Vagina (tissue), 2 donors: ENCODE data around the gene VWA3B. TPM values are rescaled to one million over a fixed set of nuclear protein-coding genes. Genes with fewer than 3 reads are reported as not detected.

Experiments used
- DNase-seq, 2 donors: peaks; one replicate each; pipeline ENCODE4 v3.0.0-alpha.2; 2017; ENCODE audit errors: extremely low spot score in 2 of 2
- H3K27ac ChIP-seq: fragments of 200-600 bp; sonication (generic); one replicate; pipeline ENCODE4 v1.5.1; 2019
- H3K27me3 ChIP-seq: fragments of 200-600 bp; sonication (generic); one replicate; pipeline ENCODE4 v1.5.1; 2019
- H3K36me3 ChIP-seq, 2 donors: fragments of 200-600 bp; sonication (generic); one replicate each; pipeline ENCODE4 v1.5.1; 2017 to 2019
- H3K4me1 ChIP-seq: fragments of 200-600 bp; sonication (generic); one replicate; pipeline ENCODE4 v1.5.1; 2019
- H3K4me3 ChIP-seq, 2 donors: fragments of 200-600 bp; sonication (generic); 1 replicate in 1 of 2; 2 replicates in 1 of 2; pipeline ENCODE4 v1.5.1; 2016 to 2019
- H3K9me3 ChIP-seq: fragments of 200-600 bp; sonication (generic); one replicate; pipeline ENCODE4 v1.5.1; 2019
- POLR2A ChIP-seq, 2 donors: fragments of 450-650 bp; IDR thresholded peaks; one replicate each; pipeline ENCODE4 v1.6.1; 2017; ENCODE audit warnings: antibody characterized with exemption in 2 of 2, mild to moderate bottlenecking in 2 of 2, moderate library complexity in 2 of 2
- POLR2AphosphoS5 ChIP-seq, 2 donors: sonication (generic); formaldehyde crosslinking; IDR thresholded peaks; one replicate each; pipeline ENCODE4 v1.9.0; 2017; ENCODE audit warnings: antibody characterized with exemption in 2 of 2, mild to moderate bottlenecking in 2 of 2, low read depth in 1 of 2; ENCODE audit not compliant: insufficient read depth in 1 of 2
- intact Hi-C: fragments of 100-400 bp; cut with DNase I; formaldehyde crosslinking; loops from one replicate; pipeline ENCODE4 v1.15.1; 2023
- total RNA-seq: library from RNA; depleted of rRNA; stranded (reverse); fragments of >200 nt; gene quantifications from one replicate; pipeline ENCODE4 v1.2.3, GENCODE V29; 2016
- TF ChIP-seq, protein P1 (sequence below), 3 experiments: fragments of 450-650 bp in 2 of 3; fragments of 200-600 bp in 1 of 3; sonication (generic) in 1 of 3; IDR thresholded peaks; one replicate each; pipeline ENCODE4 v1.5.1; 2017 to 2019; ENCODE audit warnings: antibody characterized with exemption in 3 of 3, mild to moderate bottlenecking in 2 of 3, moderate library complexity in 2 of 3

The VWA3B gene
- total RNA-seq, 1 donor from 2014 or later, result not detected

GRCh38 chr2:98280376-98281102, 193.6 kb downstream of the VWA3B start:
- Histone ChIP-seq H3K36me3 (no peaks in the 10 kb centered on the region), H3K27ac (no peak overlapping the region), H3K27me3 (no peaks in the 10 kb centered on the region), H3K4me3 (no peak overlapping the region), H3K9me3 (no peaks in the 10 kb centered on the region), H3K4me1 (no peaks in the 10 kb centered on the region)
- DNase-seq, result peak in 1 of 2 donors; percentile 84
- intact Hi-C loops, result no loop called here
- TF ChIP-seq POLR2AphosphoS5 (IDR thresholded peaks at IDR 0.05; ENCODE audit: insufficient read depth in 1 of 2, low read depth in 1 of 2), result no peak
- TF ChIP-seq, protein P1, sequence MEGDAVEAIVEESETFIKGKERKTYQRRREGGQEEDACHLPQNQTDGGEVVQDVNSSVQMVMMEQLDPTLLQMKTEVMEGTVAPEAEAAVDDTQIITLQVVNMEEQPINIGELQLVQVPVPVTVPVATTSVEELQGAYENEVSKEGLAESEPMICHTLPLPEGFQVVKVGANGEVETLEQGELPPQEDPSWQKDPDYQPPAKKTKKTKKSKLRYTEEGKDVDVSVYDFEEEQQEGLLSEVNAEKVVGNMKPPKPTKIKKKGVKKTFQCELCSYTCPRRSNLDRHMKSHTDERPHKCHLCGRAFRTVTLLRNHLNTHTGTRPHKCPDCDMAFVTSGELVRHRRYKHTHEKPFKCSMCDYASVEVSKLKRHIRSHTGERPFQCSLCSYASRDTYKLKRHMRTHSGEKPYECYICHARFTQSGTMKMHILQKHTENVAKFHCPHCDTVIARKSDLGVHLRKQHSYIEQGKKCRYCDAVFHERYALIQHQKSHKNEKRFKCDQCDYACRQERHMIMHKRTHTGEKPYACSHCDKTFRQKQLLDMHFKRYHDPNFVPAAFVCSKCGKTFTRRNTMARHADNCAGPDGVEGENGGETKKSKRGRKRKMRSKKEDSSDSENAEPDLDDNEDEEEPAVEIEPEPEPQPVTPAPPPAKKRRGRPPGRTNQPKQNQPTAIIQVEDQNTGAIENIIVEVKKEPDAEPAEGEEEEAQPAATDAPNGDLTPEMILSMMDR (IDR thresholded peaks at IDR 0.05), result no peak
- no peak for TF ChIP-seq POLR2A (IDR thresholded peaks at IDR 0.05)

GRCh38 chr2:98281607-98282006, 194.6 kb downstream of the VWA3B start:
- Histone ChIP-seq H3K9me3 (no peaks in the 10 kb centered on the region), H3K4me1 (no peaks in the 10 kb centered on the region), H3K4me3 (no peak overlapping the region), H3K27ac (no peak overlapping the region), H3K36me3 (no peaks in the 10 kb centered on the region), H3K27me3 (no peaks in the 10 kb centered on the region)
- intact Hi-C loops, result no loop called here
- TF ChIP-seq, protein P1 (IDR thresholded peaks at IDR 0.05), result no peak
- no peak for TF ChIP-seq POLR2A (IDR thresholded peaks at IDR 0.05)
- no peak for TF ChIP-seq POLR2AphosphoS5 (IDR thresholded peaks at IDR 0.05; ENCODE audit: insufficient read depth in 1 of 2, low read depth in 1 of 2)
- no peak for DNase-seq

DNA sequence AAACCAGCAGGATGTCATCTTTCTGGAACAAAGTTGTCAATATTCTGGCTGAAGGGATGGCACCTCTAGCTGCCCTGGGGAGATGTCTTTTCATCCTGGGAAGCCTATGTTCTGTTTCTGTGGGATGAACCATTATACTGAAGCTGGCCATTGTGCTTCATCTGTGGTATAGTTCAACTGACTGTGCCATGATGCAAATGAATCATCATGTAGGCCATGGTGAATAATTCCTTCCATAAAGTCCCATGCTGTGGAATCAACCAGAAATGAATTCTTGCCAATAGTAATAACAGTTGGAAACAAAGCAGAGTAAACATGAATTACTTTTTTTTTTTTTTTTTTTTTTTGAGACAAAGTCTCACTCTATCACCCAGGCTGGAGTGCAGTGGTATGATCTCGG, 195.1 kb downstream of the VWA3B start:
- H3K9me3 ChIP-seq, result no peaks in the 10 kb centered on the region
- H3K27me3 ChIP-seq, result no peaks in the 10 kb centered on the region
- intact Hi-C loops, result no loop called here
- H3K36me3 ChIP-seq, result no peaks in the 10 kb centered on the region
- no peak for DNase-seq
- TF ChIP-seq POLR2AphosphoS5 (IDR thresholded peaks at IDR 0.05; ENCODE audit: insufficient read depth in 1 of 2, low read depth in 1 of 2), result no peak
- TF ChIP-seq POLR2A (IDR thresholded peaks at IDR 0.05), result no peak
- TF ChIP-seq, protein P1 (IDR thresholded peaks at IDR 0.05), result no peak
- no peak overlapping the region for H3K27ac ChIP-seq
- H3K4me1 ChIP-seq, result no peaks in the 10 kb centered on the region
- no peak overlapping the region for H3K4me3 ChIP-seq

DNA sequence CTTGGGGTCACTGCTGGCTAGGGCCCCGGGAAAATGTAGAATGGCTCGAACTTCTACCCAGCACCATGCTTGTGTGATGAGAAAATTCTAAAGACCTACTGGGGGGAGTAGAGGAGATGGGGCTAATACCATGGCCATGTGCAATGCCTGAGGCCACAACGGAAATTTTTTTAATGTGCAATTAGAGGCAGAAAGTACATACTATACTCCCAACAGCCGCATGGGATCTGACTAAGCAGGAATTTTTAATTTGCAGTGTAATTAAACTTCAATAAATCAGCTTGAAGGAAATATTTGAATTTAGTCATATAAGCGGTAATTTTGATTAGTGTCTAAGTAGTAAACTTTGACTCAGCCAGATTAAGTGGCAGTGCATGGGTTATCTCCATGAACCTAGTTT, 206.1 kb downstream of the VWA3B start:
- no peak for TF ChIP-seq POLR2A (IDR thresholded peaks at IDR 0.05)
- no peak for TF ChIP-seq POLR2AphosphoS5 (IDR thresholded peaks at IDR 0.05; ENCODE audit: insufficient read depth in 1 of 2, low read depth in 1 of 2)
- TF ChIP-seq, protein P1 (IDR thresholded peaks at IDR 0.05), result no peak
- no peak overlapping the region for H3K27ac ChIP-seq
- H3K27me3 ChIP-seq, result no peaks in the 10 kb centered on the region
- H3K9me3 ChIP-seq, result no peaks in the 10 kb centered on the region
- no peak for DNase-seq
- H3K4me3 ChIP-seq, result no peak overlapping the region
- H3K4me1 ChIP-seq, result no peaks in the 10 kb centered on the region
- H3K36me3 ChIP-seq, result no peaks in the 10 kb centered on the region
- intact Hi-C loops, result no loop called here

- no peak overlapping the region for H3K27ac ChIP-seq
Measured at GRCh38 chr2:98293931-98294687, 207.1 kb downstream of the VWA3B start.

More at GRCh38 chr2:98293931-98294687, 207.1 kb downstream of the VWA3B start:
- Histone ChIP-seq H3K9me3 (no peaks in the 10 kb centered on the region), H3K36me3 (no peaks in the 10 kb centered on the region), H3K4me1 (no peaks in the 10 kb centered on the region), H3K4me3 (no peak overlapping the region), H3K27me3 (no peaks in the 10 kb centered on the region)
- TF ChIP-seq POLR2A (IDR thresholded peaks at IDR 0.05), result no peak
- TF ChIP-seq POLR2AphosphoS5 (IDR thresholded peaks at IDR 0.05; ENCODE audit: insufficient read depth in 1 of 2, low read depth in 1 of 2), result no peak
- TF ChIP-seq, protein P1 (IDR thresholded peaks at IDR 0.05), result no peak
- DNase-seq, result no peak
- intact Hi-C loops, result no loop called here
